SIG-M5 treated with dmso at 0.1 percent for 504 hours (cell line): ENCODE results near the gene CDC42.
"Not testable (repeated sequence)": the region's sequence is repeated elsewhere in the genome, so short reads cannot be mapped to it uniquely, and the experiment has no call there.

Experiments used
- DNase-seq: peaks from one replicate; lab custom pipeline; 2025; ENCODE audit not compliant: unreplicated experiment; lab: John Stamatoyannopoulos, UW

The CDC42 gene

GRCh38 chr1:22071511-22071910 is 19.0 kb downstream of the CDC42 start:
- no peak for DNase-seq

GRCh38 chr1:22074803-22075202 is 22.3 kb downstream of the CDC42 start:
- DNase-seq = no peak

GRCh38 chr1:22075718-22076117 is 23.2 kb downstream of the CDC42 start:
- DNase-seq = peak; percentile 92

GRCh38 chr1:22076346-22076745 is 23.8 kb downstream of the CDC42 start:
- DNase-seq = no peak

- no peak for DNase-seq
Measured at GRCh38 chr1:22077728-22078127, 25.2 kb downstream of the CDC42 start.

GRCh38 chr1:22078133-22078532 is 25.6 kb downstream of the CDC42 start:
- DNase-seq = no peak

GRCh38 chr1:22080191-22080590 is 27.7 kb downstream of the CDC42 start:
- DNase-seq = no peak

- DNase-seq = no peak
Measured at GRCh38 chr1:22088331-22088730, 35.8 kb downstream of the CDC42 start.

GRCh38 chr1:22089134-22089571 is 36.6 kb downstream of the CDC42 start:
- DNase-seq = no peak

- no peak for DNase-seq
Measured at GRCh38 chr1:22089787-22090186, 37.3 kb downstream of the CDC42 start.

- no peak for DNase-seq
Measured at GRCh38 chr1:22090867-22091266, 38.4 kb downstream of the CDC42 start.

- not testable (repeated sequence) for DNase-seq
Measured at GRCh38 chr1:22092026-22092768, 39.7 kb downstream of the CDC42 start.

- no peak for DNase-seq
Measured at GRCh38 chr1:22093513-22093912, 41.0 kb downstream of the CDC42 start.

GRCh38 chr1:22096036-22096435 is 43.5 kb downstream of the CDC42 start:
- no peak for DNase-seq

- no peak for DNase-seq
Measured at GRCh38 chr1:22096463-22096862, 44.0 kb downstream of the CDC42 start.

GRCh38 chr1:22098752-22099151 is 46.2 kb downstream of the CDC42 start:
- DNase-seq = no peak

GRCh38 chr1:22100168-22100567 is 47.7 kb downstream of the CDC42 start:
- no peak for DNase-seq

GRCh38 chr1:22101199-22101598 is 48.7 kb downstream of the CDC42 start:
- DNase-seq = peak; percentile 10

GRCh38 chr1:22101995-22102394 is 49.5 kb downstream of the CDC42 start:
- no peak for DNase-seq

GRCh38 chr1:22102746-22103145 is 50.2 kb downstream of the CDC42 start:
- DNase-seq = no peak

- DNase-seq = no peak
Measured at GRCh38 chr1:22104094-22104493, 51.6 kb downstream of the CDC42 start.

- DNase-seq = no peak
Measured at GRCh38 chr1:22104865-22105437, 52.4 kb downstream of the CDC42 start.
